ENCODE results near the gene PRPF6. TPM values are rescaled to one million over a fixed set of nuclear protein-coding genes. Genes with fewer than 3 reads are reported as not detected.
A peak's percentile ranks its signal among the peaks of the same experiment; 100 is the strongest.
"Not testable (repeated sequence)": the region's sequence is repeated elsewhere in the genome, so short reads cannot be mapped to it uniquely, and the experiment has no call there.

The PRPF6 gene
- total RNA-seq, 3 donors from 2014 or later = 51.2 to 64.4 (median 59.1) TPM

DNA sequence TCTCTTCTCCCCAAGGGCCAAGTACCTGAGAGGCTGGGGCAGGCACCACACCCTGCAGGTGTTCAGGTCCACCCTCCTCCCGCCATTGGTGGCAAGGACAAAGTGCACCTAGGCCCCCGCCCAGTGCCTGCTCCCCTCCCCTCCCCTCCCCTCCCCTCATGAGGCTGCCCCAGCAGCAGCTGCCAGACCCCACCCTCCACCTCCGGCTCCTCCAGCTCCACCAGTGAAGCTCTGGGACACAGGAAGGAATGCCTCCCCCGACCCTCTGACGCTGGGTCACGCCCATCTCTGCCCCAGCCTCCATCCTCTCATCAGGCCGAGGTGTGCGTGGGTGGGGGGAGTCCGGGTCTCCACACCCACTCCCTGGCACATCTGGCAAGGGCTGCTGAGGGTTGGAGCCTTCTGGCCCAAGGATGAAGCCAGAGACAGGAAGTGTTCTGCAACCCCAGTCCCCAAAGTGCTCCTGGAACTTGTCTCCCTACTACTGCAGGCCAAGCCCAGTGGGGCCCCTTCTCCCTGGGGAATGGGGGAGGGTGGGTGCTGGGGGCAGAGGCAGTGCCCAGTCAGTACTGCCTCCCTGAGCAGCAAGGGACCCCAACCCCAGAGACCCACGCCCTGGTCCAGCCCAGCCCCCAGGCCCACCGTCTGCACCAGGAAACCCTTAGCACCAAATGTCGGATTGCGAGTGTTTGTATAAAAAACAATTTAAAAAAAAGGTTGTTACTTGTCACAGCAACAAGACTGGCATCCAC is 23.1 kb upstream of the PRPF6 start:
- no peaks in the 10 kb centered on the region for H3K9me3 ChIP-seq
- no peak overlapping the region for H3K4me3 ChIP-seq
- intact Hi-C loops (cut with DNase I, micrococcal nuclease) = no loop called here
- no peaks in the 10 kb centered on the region for H3K36me3 ChIP-seq (ENCODE audit: low read depth)
- ATAC-seq (peak; percentile 76), DNase-seq (peak; percentile 88 to 94 (median 88))
- H3K4me1 ChIP-seq (ENCODE audit: low read depth) = peaks cover 33% of the 10 kb centered on the region
- TF ChIP-seq, protein P1, sequence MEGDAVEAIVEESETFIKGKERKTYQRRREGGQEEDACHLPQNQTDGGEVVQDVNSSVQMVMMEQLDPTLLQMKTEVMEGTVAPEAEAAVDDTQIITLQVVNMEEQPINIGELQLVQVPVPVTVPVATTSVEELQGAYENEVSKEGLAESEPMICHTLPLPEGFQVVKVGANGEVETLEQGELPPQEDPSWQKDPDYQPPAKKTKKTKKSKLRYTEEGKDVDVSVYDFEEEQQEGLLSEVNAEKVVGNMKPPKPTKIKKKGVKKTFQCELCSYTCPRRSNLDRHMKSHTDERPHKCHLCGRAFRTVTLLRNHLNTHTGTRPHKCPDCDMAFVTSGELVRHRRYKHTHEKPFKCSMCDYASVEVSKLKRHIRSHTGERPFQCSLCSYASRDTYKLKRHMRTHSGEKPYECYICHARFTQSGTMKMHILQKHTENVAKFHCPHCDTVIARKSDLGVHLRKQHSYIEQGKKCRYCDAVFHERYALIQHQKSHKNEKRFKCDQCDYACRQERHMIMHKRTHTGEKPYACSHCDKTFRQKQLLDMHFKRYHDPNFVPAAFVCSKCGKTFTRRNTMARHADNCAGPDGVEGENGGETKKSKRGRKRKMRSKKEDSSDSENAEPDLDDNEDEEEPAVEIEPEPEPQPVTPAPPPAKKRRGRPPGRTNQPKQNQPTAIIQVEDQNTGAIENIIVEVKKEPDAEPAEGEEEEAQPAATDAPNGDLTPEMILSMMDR (IDR thresholded peaks at IDR 0.05) = no peak

DNA sequence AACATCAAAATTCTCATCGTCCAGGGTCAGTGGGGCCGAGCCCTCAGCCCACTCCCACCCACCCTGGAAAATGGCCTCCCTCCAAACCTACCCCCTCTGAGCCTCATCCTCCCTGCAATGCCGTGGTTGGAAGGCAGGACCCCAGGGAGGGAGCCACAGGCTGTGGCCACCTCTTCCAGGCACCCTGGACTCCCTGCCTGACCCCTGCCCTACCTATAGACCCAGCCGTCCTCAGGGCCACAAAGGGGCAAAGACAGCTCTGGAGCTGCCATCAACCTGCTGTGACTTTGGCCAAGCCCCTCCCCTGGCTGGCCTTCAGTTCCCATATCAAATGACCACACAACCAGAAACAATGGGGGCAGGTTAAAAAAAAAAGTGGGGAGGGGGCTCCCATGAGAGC is 22.5 kb upstream of the PRPF6 start:
- intact Hi-C loops (cut with DNase I, micrococcal nuclease) = no loop called here
- no peaks in the 10 kb centered on the region for H3K9me3 ChIP-seq
- TF ChIP-seq, protein P1 (IDR thresholded peaks at IDR 0.05) = no peak

DNA sequence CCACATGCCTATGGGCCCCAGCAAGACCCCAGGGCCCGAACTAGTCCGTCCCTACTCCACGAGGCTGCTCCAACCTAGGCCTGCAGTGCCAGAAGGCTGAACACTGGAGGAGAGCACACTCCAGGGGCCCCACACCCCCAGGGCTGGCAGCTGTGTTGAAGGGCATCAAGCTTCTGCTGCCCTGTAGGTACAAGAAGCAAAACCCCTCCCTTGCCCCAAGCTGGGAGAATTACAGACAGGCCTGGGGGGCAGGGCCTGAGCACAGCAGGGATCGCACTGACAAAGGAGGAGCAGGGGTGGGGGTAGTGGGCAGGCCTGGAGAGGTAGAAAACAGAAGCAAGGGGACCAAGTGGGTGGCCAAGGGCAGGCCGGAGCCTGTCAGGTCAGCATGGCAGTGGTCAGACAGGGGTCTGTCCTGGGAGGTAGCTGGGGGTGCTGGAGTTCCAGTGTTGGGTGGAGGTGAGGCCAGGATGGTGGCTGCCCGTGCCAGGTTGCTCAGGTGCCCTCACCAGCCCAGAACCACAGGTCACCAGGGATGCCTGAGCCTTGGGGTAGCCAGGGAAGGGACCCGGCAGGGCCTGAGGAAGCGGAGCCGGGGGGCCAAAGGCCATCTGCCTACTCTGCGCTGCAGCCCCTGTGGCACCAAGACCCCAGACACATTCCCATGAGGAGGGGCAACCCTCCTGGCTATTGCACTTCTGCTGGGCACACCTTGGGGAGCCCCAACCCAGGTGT is 21.8 kb upstream of the PRPF6 start:
- H3K4me3 ChIP-seq = no peak overlapping the region
- no peak for ATAC-seq
- no peaks in the 10 kb centered on the region for H3K36me3 ChIP-seq (ENCODE audit: low read depth)
- peak in 1 of 3 donors; percentile 62 for DNase-seq
- intact Hi-C loops (cut with DNase I, micrococcal nuclease) = no loop called here
- H3K9me3 ChIP-seq = no peaks in the 10 kb centered on the region
- peaks cover 22% of the 10 kb centered on the region for H3K4me1 ChIP-seq (ENCODE audit: low read depth)
- TF ChIP-seq, protein P1 (IDR thresholded peaks at IDR 0.05) = no peak

More for the DNA sequence above, 22.5 kb upstream of the PRPF6 start:
- Histone ChIP-seq H3K4me1 (ENCODE audit: low read depth) (peaks cover 29% of the 10 kb centered on the region), H3K4me3 (no peak overlapping the region), H3K36me3 (ENCODE audit: low read depth) (no peaks in the 10 kb centered on the region)
- no peak for ATAC-seq
- peak in 2 of 3 donors; percentile 38 to 57 for DNase-seq

DNA sequence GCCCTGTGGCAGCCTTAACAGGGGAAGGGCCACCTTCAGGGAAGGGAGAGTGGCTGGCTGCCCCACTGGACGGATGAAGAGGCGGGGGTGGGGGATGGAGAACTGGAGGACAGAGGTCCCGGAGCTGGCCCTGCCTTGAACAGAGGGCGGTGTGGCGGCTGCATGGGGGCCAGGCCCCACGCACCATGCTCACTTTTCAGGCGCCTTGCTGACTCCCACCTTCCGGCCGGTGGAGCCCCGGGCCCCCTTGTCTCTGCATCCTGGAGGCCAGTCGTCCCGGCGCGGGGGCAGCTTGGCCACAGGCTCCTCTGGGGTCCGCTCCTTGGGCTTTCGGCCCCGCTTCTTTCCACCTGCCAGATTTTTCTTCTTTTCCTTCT is 21.2 kb upstream of the PRPF6 start:
- DNase-seq (peak in 1 of 3 donors; percentile 51), ATAC-seq (no peak)
- Histone ChIP-seq H3K4me1 (ENCODE audit: low read depth) (peaks cover 16% of the 10 kb centered on the region), H3K9me3 (no peaks in the 10 kb centered on the region), H3K4me3 (no peak overlapping the region), H3K36me3 (ENCODE audit: low read depth) (no peaks in the 10 kb centered on the region)
- intact Hi-C loops (cut with DNase I, micrococcal nuclease) = no loop called here
- TF ChIP-seq, protein P1 (IDR thresholded peaks at IDR 0.05) = no peak

DNA sequence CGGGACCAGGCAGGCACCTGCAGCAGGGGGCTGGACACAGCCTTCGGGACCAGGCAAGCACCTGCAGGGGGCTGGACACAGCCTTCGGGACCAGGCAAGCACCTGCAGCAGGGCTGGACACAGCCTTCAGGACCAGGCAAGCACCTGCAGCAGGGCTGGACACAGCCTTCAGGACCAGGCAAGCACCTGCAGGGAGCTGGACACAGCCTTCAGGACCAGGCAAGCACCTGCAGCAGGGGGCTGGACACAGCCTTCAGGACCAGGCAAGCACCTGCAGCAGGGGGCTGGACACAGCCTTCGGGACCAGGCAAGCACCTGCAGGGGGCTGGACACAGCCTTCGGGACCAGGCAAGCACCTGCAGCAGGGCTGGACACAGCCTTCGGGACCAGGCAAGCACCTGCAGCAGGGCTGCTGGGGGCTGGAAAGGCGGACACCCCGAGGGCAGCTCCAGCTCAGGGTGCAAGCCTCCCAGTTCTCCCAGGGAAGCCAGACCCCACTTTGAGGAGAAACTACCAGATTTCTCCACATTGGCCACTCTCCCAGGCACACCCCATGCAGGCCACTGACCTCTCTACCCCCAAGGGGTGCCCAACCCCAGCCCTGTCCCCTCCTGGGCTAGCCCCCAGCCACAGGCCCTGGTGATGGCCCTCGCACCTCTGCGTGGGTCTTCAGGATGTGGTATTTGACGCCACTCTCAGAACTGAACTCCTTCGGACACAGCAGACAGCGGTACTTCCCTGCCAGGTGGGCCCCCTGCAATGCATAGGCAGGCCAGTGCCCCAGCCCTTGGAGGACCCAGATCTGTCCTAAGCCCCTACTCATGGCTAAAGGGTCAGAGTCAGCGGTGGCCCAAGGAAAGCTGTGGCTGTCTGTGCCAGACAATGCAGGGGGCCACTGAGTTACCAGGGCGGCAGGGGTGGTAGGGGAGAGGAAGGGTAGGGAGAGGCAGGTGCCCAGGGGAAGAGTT is 20.0 kb upstream of the PRPF6 start:
- ATAC-seq; intact Hi-C loops (cut with DNase I, micrococcal nuclease); H3K4me3 ChIP-seq; H3K36me3 ChIP-seq (ENCODE audit: low read depth); H3K9me3 ChIP-seq: not testable (repeated sequence)
- H3K4me1 ChIP-seq (ENCODE audit: low read depth) = peaks cover 11% of the 10 kb centered on the region
- peak in 2 of 3 donors; percentile 31 to 43 for DNase-seq

Data from mucosa of descending colon (tissue), 3 donors.